NCI-H2171 (cell line): ENCODE data around the gene GGTA1.

Experiments used
- DNase-seq: peaks from one replicate; lab custom pipeline; 2025; lab: John Stamatoyannopoulos, UW

Gene GGTA1

GRCh38 chr9:121499177-121499426 is 542 bp downstream of the GGTA1 start:
- no peak for DNase-seq

- DNase-seq, result peak; percentile 19
Measured at GRCh38 chr9:121498487-121499176, 1.0 kb downstream of the GGTA1 start.

DNA sequence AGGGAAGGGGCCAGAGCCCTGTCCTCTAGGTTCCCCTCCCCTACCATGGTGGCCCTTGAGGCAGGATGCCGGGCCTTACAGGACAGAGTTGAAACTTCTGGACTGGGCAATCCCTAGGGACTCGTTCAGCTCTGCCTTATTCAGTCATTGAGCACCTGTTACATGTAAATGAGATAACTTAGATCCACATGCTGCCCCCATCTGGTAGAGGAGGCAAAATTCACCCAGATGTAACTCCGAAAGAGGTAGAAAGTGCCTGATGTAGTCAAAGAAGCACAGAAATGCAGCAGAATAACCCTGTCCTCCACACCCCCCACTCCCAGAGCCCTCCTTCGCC is 1.5 kb downstream of the GGTA1 start:
- DNase-seq, result peak; percentile 77

GRCh38 chr9:121495976-121496375 is 3.7 kb downstream of the GGTA1 start:
- no peak for DNase-seq

DNA sequence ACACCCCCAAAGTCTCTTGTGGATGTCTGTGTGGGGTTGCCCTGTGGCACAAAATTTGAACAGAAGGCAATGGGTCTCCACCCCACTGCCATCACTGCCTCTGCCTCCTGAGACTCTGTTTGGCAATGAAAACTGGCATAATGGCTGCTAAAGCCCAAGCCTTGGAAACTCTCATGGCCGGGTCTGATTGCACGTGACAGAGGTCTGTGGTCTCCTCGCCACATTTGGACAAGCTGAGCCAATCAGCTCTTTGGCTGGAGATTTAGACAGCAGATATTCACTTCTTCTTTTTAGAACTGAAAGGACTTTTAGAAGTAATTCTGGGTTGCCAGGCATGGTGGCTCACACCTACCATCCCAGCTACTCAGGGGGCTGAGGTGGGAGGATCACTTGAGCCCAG is 5.5 kb downstream of the GGTA1 start:
- DNase-seq, result no peak

DNA sequence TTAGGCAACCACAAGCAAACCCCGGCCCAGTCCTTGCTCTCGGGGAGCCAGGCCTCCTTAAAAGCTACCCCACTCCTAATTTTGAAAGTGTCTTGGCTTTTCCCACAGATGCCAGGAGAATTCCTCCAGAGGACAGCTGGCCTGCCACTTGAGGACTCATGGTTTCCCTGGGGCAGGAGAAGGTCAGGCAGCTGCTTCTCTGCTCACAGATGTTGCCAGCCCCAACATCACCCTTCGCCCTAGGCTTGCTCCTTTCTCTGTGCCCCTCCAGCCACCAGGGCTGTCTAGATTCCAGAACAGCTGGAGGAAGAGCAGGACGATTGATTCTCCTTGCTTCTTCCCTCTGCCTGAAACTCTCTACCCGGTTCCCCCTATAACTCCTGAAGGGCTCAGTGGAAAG is 8.5 kb downstream of the GGTA1 start:
- no peak for DNase-seq

GRCh38 chr9:121489344-121489743 is 10.3 kb downstream of the GGTA1 start:
- no peak for DNase-seq

- DNase-seq, result no peak
Measured at GRCh38 chr9:121486043-121486442, 13.6 kb downstream of the GGTA1 start.

- DNase-seq, result no peak
Measured at GRCh38 chr9:121485623-121486022, 14.0 kb downstream of the GGTA1 start.

DNA sequence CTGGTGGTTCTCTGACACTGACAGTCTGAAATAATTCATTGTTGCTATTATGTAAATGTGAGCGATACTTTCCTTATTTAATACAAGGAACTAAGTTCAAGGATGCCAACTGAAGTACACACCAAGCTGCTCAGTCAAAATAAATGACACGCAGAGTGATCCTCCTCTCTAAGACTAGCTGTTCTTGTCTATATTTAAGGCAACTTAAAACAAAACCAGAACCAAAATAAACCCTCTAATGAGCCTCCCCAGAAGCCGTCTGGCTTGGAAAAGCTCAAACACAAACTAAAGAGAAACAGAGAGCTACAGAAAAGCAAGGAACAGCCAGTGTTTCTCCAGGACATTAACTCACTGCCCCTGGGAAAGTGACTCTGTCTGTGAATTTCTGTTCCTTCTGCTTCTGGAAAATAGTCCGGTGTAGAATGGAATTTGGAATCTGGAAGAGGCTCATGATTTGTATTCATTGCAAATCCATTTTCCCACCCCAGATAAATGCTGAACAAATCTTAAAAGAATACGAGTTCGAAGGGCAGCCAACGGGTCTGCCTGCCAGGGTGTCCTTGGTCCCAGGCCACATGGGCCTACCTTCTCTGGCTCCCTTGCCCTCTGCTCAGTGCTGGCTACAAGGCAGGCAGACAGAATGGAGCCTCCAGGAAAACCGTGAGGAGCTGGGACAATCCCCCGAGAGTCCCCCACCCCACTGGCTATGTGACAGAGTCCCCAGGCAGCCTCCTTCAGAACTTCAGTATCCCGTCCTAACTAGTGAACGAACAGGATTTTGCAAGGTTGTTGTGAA is 14.8 kb downstream of the GGTA1 start:
- DNase-seq, result no peak

GRCh38 chr9:121483473-121484031 is 16.1 kb downstream of the GGTA1 start:
- DNase-seq, result no peak

GRCh38 chr9:121483049-121483448 is 16.6 kb downstream of the GGTA1 start:
- DNase-seq, result no peak

DNA sequence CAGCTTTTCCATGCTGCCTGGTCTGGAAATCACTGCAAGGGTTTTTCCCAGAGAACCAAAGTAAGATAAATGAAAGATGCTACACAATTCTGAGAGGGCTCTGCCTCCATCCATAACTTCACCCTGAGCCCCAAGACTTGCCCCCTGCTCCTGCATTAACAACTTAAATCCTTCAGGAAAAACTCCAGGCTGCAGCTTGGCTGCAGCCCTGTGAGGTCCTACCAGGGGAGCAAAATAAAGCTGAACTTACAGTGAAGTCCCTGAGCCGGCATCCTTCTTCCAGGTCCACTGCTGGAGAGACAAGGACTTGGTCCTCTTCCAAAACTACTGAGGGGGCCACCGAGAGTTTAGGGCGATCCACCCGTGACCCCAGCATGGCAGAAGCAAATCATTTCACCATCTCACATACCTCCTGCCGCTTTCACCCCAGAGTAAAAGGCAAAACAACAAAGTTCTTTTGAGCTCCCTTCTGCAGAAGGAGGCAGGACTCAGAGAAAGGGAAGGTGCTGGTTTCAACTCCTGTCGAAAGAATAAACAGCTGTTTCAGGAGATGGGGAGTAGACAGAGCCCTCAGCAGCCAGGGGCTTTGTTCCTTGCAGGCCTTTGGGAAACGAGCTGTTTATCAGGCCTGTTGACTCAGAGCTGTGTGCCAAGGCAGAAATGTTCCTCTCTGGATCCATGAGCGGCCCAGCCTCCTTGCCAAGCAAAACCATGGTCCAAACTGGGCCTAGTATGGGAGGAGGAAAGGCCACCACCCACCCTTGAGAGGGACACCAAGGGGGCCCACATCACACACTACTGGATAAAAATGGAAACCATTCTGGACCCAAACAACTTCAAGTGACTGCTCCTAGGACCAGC is 20.6 kb downstream of the GGTA1 start:
- DNase-seq, result no peak

DNA sequence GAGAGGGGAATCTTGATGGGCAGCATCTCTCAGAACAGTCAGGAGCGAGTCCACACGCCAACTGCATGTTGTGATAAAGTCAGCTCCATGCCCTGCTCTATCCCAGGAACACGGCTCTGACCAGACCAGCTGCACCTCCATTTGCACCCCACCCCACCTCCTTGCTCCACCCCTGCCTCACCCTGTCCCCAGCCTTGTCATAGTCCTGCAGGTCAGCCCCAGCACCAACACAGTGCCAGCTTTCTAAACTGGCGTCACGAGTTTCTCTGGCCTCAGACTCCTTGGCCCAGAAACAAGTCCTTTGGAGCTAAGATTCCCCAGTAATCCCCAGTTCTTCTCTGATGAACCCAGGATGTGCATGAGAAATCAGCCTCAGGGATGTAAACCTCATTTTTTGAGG is 23.5 kb downstream of the GGTA1 start:
- DNase-seq, result no peak

- no peak for DNase-seq
Measured at GRCh38 chr9:121474231-121474947, 25.3 kb downstream of the GGTA1 start.

- no peak for DNase-seq
Measured at GRCh38 chr9:121473229-121473628, 26.4 kb downstream of the GGTA1 start.

DNA sequence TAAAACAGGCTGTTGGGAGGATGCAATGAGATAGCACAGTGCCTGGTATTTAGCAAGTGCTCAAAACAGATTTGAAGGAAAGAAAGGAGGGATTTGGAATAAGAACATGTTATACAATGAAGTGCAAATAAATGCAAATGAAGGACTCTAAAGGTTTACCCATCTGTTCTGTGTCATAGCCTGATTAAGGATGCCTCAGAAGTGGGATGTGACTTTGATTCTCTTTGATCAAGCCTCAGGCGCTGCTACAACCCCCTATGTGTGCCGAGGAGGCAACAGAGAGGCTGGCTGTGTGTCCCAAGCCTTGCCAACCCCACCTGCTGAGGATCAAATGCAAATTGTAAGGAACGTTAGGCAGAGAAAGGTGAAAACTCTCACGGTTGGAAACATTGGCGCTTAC is 27.2 kb downstream of the GGTA1 start:
- no peak for DNase-seq

GRCh38 chr9:121466142-121466541 is 33.5 kb downstream of the GGTA1 start:
- DNase-seq, result no peak

DNA sequence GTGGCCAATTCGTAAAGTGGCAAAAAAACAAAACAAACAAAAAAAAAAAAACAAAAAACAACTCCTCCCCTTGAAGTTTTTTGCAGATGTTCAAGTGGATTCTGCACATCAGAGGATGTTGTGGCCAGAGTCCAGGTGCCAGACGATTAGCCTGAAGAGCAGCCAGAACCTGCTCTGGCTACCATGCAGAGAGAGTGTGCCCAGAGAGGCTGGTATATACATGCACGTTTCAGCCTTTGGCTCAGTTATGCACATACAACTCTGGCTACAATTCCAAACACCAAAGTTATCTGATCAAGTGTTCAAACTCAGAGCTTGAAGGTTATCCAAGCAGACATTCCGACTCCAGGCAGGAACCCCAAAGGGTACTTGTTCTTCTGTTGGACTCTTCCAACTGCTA is 34.7 kb downstream of the GGTA1 start:
- no peak for DNase-seq

DNA sequence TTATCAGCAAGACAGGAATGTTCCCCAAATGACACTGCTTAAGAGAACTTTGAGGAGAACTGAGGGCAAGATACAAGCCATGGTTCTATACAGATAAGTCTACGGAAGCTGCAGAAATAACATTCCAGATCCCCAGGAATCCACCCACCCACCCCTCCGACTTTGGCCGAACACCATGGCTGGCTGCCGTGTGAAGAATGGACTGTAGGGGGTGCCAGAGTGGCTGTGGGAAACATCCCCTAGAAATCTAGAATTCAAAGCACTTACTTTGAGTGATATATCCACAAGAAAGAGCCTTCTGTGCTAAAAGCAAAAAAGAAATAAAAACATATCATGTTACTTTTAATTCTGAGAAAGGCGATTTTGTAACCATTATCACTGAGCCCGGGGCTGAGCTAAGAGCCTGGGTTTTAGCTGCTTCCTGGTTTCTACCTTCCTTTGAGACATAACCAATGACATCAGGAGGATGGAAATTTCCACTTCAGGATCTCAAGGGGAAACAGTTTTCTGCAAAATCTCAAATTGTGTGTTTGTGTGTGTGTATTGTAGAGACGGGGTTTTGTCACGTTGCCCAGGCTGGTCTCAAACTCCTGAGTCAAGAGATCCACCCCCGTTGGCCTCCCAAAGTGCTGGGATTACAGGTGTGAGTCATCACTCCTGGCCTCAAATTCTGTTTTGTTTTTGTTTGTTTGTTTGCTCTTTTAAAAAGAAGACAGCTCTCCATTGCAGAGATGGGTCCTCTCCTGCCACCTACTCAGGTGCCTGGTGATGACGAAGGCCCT is 36.4 kb downstream of the GGTA1 start:
- DNase-seq, result no peak

GRCh38 chr9:121459513-121459912 is 40.1 kb downstream of the GGTA1 start:
- no peak for DNase-seq
